Mesothelial cell of epicardium (in vitro differentiated cells): ENCODE data around the gene CADPS. TPM values are rescaled to one million over a fixed set of nuclear protein-coding genes. Genes with fewer than 3 reads are reported as not detected.

Experiments used
- DNase-seq, 2 experiments: peaks; one replicate each; pipeline ENCODE4 v3.0.0; 2021; ENCODE audit warnings: low spot score in 2 of 2; ENCODE audit not compliant: unreplicated experiment in 2 of 2
- H3K27ac Mint-ChIP-seq: 2 replicates; pipeline ENCODE4 v1.8.0; 2021; ENCODE audit warnings: mixed read lengths
- H3K27me3 Mint-ChIP-seq: 2 replicates; pipeline ENCODE4 v1.8.0; 2021; ENCODE audit warnings: low read depth, mixed read lengths
- H3K36me3 Mint-ChIP-seq: 2 replicates; pipeline ENCODE4 v1.8.0; 2021; ENCODE audit warnings: mixed read lengths
- H3K4me1 Mint-ChIP-seq: 2 replicates; pipeline ENCODE4 v1.8.0; 2021; ENCODE audit warnings: mixed read lengths
- H3K4me3 Mint-ChIP-seq: 2 replicates; pipeline ENCODE4 v1.8.0; 2021; ENCODE audit warnings: mild to moderate bottlenecking, moderate library complexity, mixed read lengths
- H3K9me3 Mint-ChIP-seq: 2 replicates; pipeline ENCODE4 v1.8.0; 2021; ENCODE audit warnings: mixed read lengths
- total RNA-seq: library from RNA; stranded (reverse); gene quantifications from 3 replicates; pipeline ENCODE4 v1.2.1, GENCODE V29; 2021
- TF ChIP-seq, protein P1 (sequence below): fragments of 200-600 bp; sonication (generic); IDR thresholded peaks from one replicate; pipeline ENCODE4 v1.5.0; 2021; ENCODE audit warnings: antibody characterized with exemption; ENCODE audit not compliant: unreplicated experiment

The CADPS gene
- total RNA-seq, 1 donor from 2014 or later = 4.2 TPM

DNA sequence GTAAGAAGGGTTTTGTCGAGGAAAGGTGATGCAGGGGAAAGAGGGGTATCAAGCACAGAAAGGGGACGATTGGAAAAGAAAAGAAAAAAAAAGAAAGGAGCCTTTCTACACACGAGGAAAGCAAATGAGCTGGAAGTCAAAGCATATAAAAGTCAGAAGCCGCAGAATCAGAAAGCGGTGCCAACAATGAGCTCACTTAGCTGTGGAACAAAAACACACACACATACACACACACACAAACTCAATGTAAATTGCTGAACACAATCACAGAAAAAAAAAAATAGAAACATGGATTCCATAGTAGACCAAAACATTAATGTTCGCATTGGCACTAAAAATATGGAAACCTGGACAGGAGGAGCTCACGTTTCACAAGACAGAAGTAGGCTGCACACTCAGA is 438.4 kb downstream of the CADPS start:
- no peak overlapping the region for H3K27ac Mint-ChIP-seq
- DNase-seq = no peak
- TF ChIP-seq, protein P1, sequence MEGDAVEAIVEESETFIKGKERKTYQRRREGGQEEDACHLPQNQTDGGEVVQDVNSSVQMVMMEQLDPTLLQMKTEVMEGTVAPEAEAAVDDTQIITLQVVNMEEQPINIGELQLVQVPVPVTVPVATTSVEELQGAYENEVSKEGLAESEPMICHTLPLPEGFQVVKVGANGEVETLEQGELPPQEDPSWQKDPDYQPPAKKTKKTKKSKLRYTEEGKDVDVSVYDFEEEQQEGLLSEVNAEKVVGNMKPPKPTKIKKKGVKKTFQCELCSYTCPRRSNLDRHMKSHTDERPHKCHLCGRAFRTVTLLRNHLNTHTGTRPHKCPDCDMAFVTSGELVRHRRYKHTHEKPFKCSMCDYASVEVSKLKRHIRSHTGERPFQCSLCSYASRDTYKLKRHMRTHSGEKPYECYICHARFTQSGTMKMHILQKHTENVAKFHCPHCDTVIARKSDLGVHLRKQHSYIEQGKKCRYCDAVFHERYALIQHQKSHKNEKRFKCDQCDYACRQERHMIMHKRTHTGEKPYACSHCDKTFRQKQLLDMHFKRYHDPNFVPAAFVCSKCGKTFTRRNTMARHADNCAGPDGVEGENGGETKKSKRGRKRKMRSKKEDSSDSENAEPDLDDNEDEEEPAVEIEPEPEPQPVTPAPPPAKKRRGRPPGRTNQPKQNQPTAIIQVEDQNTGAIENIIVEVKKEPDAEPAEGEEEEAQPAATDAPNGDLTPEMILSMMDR = no peak
- no peak overlapping the region for H3K4me3 Mint-ChIP-seq
- H3K4me1 Mint-ChIP-seq = no peaks in the 10 kb centered on the region
- H3K27me3 Mint-ChIP-seq = peaks cover 80% of the 10 kb centered on the region
- H3K9me3 Mint-ChIP-seq = no peaks in the 10 kb centered on the region
- H3K36me3 Mint-ChIP-seq = no peaks in the 10 kb centered on the region

DNA sequence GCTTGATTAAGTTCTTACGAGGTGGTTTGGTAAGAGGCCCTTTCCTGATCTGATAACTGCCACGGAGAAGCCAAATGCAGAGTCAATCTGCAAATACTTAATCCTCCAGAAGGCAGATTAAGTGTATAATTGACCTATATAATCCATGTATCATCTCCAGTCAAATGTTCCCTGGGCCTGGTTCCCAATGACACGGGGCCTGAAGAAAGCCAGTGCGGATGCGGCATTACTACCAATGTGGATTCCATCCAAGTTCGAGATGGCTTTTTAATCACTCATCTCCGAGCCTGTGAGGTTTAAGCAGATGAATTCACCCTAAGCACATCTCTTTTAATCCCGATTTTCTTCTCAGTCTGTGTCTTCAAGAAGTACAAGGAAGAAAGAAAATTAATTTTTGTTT is 441.8 kb downstream of the CADPS start:
- H3K36me3 Mint-ChIP-seq = no peaks in the 10 kb centered on the region
- TF ChIP-seq, protein P1 = no peak
- no peak overlapping the region for H3K27ac Mint-ChIP-seq
- no peak for DNase-seq
- no peaks in the 10 kb centered on the region for H3K9me3 Mint-ChIP-seq
- no peak overlapping the region for H3K4me3 Mint-ChIP-seq
- no peaks in the 10 kb centered on the region for H3K4me1 Mint-ChIP-seq
- peaks cover 72% of the 10 kb centered on the region for H3K27me3 Mint-ChIP-seq

DNA sequence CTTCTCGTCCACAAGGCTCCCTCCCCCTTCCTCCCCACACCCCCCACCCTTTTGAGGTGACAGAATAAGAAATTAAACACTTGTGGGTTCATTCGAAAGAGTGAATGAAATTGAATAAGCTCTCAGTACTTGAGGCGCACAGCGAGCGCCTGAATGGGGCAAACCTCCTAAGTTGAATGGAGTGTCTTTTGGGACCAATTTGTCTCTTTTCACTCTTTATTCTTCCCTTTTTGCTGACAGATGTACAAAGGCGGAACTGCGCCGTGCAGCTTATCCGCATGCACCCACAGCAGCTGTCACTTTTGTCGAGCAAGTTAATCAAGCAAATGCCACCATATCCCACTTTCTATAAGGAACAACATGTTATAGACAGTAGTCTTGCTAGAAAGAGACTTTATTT is 454.0 kb downstream of the CADPS start:
- TF ChIP-seq, protein P1 = no peak
- Mint-ChIP-seq H3K27me3 (peaks cover 52% of the 10 kb centered on the region), H3K4me1 (no peaks in the 10 kb centered on the region), H3K36me3 (no peaks in the 10 kb centered on the region), H3K27ac (no peak overlapping the region), H3K9me3 (no peaks in the 10 kb centered on the region), H3K4me3 (no peak overlapping the region)
- DNase-seq = no peak

DNA sequence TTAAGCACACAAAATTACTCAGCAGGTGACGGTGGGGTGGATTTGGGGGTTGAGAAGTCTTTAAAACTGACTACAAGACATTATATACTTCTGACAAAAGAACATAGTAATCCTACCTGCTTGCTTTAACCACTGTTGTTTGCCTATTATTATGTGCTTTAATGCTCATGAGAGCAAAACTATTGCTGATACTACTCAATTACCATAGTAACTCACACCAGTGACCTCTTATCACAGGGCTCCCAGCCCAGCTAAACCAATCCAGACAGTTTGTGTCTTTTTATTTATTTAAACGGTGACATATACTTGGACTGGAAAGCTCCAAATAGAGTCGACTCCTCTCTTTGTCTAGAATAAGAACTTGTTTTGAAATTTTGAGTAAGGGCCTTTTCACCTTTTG is 459.1 kb downstream of the CADPS start:
- no peak for DNase-seq
- Mint-ChIP-seq H3K36me3 (no peaks in the 10 kb centered on the region), H3K9me3 (no peaks in the 10 kb centered on the region), H3K4me3 (no peak overlapping the region), H3K4me1 (peaks cover 4% of the 10 kb centered on the region), H3K27ac (no peak overlapping the region), H3K27me3 (peaks cover 54% of the 10 kb centered on the region)
- TF ChIP-seq, protein P1 = no peak

DNA sequence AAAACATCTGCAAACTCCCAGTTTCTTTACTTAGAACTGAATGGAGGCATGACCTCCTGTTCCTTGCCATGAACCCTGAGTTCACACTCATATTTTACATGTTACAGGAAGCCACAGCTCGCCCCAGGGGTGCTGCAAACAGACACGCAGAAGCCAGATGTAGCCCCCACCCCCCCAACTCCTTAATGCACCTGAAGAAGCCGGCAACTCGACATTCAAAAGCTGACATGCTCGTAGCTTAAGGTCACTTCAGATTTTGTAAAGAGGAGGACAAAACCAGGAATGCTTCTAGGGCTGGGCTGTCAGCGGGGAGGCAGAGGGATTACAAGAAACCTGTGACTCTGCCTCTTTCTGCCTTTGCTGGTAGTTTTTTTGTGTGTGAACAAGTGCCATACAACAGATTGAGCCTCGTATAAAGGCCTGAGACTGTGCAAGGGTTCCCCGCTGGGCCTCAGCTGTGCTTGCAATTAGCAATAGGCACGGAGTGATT is 459.9 kb downstream of the CADPS start:
- Mint-ChIP-seq H3K4me3 (no peak overlapping the region), H3K27ac (no peak overlapping the region)
- DNase-seq = no peak

More for the DNA sequence above, 459.9 kb downstream of the CADPS start:
- no peaks in the 10 kb centered on the region for H3K36me3 Mint-ChIP-seq
- TF ChIP-seq, protein P1 = no peak
- H3K9me3 Mint-ChIP-seq = no peaks in the 10 kb centered on the region
- H3K4me1 Mint-ChIP-seq = peaks cover 4% of the 10 kb centered on the region
- peaks cover 48% of the 10 kb centered on the region for H3K27me3 Mint-ChIP-seq
